ENCODE data around the gene DBNDD2.

DNA sequence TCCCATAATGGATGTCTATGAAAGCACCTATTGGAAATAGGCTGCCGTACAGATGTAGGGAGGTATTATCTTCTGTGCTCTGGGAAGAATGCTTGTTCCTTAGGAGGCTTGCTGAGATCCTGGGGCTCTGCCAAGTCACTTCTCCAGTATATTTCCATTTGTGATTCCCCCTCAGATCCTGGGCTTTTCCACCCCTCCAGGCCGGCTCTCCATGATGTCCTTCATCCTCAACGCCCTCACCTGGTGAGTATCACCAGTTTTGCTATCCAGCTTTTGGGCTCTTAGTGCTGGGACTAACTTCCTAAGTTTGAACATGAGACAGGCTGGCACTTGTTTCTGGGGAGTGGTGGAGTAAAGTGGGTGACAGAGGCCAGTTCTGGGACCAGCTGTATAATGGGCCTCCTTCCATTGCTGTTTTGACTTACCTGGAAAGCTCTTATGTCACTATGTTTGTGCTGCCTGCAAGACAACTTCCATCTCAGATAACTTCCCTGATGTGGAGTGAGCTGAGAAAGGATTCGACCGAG, 42.6 kb upstream of the DBNDD2 start:
- TF ChIP-seq, protein P1, sequence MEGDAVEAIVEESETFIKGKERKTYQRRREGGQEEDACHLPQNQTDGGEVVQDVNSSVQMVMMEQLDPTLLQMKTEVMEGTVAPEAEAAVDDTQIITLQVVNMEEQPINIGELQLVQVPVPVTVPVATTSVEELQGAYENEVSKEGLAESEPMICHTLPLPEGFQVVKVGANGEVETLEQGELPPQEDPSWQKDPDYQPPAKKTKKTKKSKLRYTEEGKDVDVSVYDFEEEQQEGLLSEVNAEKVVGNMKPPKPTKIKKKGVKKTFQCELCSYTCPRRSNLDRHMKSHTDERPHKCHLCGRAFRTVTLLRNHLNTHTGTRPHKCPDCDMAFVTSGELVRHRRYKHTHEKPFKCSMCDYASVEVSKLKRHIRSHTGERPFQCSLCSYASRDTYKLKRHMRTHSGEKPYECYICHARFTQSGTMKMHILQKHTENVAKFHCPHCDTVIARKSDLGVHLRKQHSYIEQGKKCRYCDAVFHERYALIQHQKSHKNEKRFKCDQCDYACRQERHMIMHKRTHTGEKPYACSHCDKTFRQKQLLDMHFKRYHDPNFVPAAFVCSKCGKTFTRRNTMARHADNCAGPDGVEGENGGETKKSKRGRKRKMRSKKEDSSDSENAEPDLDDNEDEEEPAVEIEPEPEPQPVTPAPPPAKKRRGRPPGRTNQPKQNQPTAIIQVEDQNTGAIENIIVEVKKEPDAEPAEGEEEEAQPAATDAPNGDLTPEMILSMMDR (IDR thresholded peaks at IDR 0.05; ENCODE audit: insufficient read depth, low read length, poor library complexity, severe bottlenecking), result no peak
- TF ChIP-seq EZH2phosphoT487 (conservative IDR thresholded peaks at IDR 0.05; ENCODE audit: low read length), result no peak

Data from SU-DHL-6 (cell line).